Mesenchymal stem cell (in vitro differentiated cells and primary cell): ENCODE data around the gene TBC1D21.

Experiments used
- DNase-seq: peaks from one replicate; pipeline ENCODE4 v3.0.0-alpha.2; 2013
- H2AFZ ChIP-seq: one replicate; pipeline ENCODE4 v1.6.1; 2013; ENCODE audit warnings: low read depth, mild to moderate bottlenecking, control low read depth, inconsistent platforms, low read length, moderate library complexity
- H2AK5ac ChIP-seq: 2 replicates; pipeline ENCODE4 v1.6.1; 2013; ENCODE audit warnings: low read length, moderate library complexity, mild to moderate bottlenecking, inconsistent platforms; ENCODE audit not compliant: severe bottlenecking
- H2BK120ac ChIP-seq: one replicate; pipeline ENCODE4 v1.6.1; 2013; ENCODE audit warnings: low read depth, mild to moderate bottlenecking, inconsistent platforms, low read length, moderate library complexity
- H2BK12ac ChIP-seq, 2 experiments: one replicate each; pipeline ENCODE4 v1.6.1; 2013; ENCODE audit warnings: inconsistent platforms in 2 of 2, low read length in 2 of 2, mild to moderate bottlenecking in 2 of 2, moderate library complexity in 2 of 2, control low read depth in 1 of 2
- H2BK15ac ChIP-seq: one replicate; pipeline ENCODE4 v1.6.1; 2013; ENCODE audit warnings: mild to moderate bottlenecking, low read depth, inconsistent platforms; ENCODE audit not compliant: poor library complexity, severe bottlenecking
- H2BK5ac ChIP-seq: 2 replicates; pipeline ENCODE4 v1.6.1; 2013; ENCODE audit warnings: low read depth, mild to moderate bottlenecking, low read length, control low read depth, inconsistent platforms; ENCODE audit not compliant: poor library complexity, severe bottlenecking
- H3K14ac ChIP-seq, 2 experiments: one replicate each; pipeline ENCODE4 v1.6.1; 2013; ENCODE audit warnings: inconsistent platforms in 2 of 2, low read length in 2 of 2, control low read depth in 1 of 2, mild to moderate bottlenecking in 1 of 2, moderate library complexity in 1 of 2
- H3K18ac ChIP-seq, 2 experiments: one replicate each; pipeline ENCODE4 v1.6.1; 2013; ENCODE audit warnings: inconsistent platforms in 2 of 2, low read length in 2 of 2, control low read depth in 1 of 2, low read depth in 1 of 2, mild to moderate bottlenecking in 1 of 2
- H3K23ac ChIP-seq, 2 experiments: one replicate each; pipeline ENCODE4 v1.6.1; 2013; ENCODE audit warnings: inconsistent platforms in 2 of 2, low read length in 2 of 2, mild to moderate bottlenecking in 2 of 2, moderate library complexity in 2 of 2, control low read depth in 1 of 2
- H3K27ac ChIP-seq: 2 replicates; pipeline ENCODE4 v1.5.1; 2013; ENCODE audit warnings: mild to moderate bottlenecking, moderate library complexity, low read length, control low read depth, inconsistent platforms; ENCODE audit not compliant: poor library complexity, severe bottlenecking
- H3K27me3 ChIP-seq, 2 experiments: 2 replicates each; pipeline versions ENCODE4 v1.6.1 to v1.7.0; 2013; ENCODE audit warnings: low read length in 2 of 2, mild to moderate bottlenecking in 2 of 2, moderate library complexity in 2 of 2, control low read depth in 1 of 2, inconsistent platforms in 1 of 2; ENCODE audit not compliant: control insufficient read depth in 1 of 2, insufficient read depth in 1 of 2
- H3K36me3 ChIP-seq, 2 experiments: 2 replicates each; pipeline versions ENCODE4 v1.6.1 to v1.7.0; 2013; ENCODE audit warnings: low read length in 2 of 2, control low read depth in 1 of 2, inconsistent platforms in 1 of 2, low read depth in 1 of 2, mild to moderate bottlenecking in 1 of 2; ENCODE audit not compliant: insufficient read depth in 2 of 2, control insufficient read depth in 1 of 2
- H3K4ac ChIP-seq, 2 experiments: one replicate each; pipeline ENCODE4 v1.6.1; 2013; ENCODE audit warnings: inconsistent platforms in 2 of 2, low read length in 2 of 2, mild to moderate bottlenecking in 2 of 2, moderate library complexity in 2 of 2, control low read depth in 1 of 2, low read depth in 1 of 2
- H3K4me1 ChIP-seq: 2 replicates; pipeline ENCODE4 v1.6.1; 2013; ENCODE audit warnings: low read depth, low read length, control low read depth; ENCODE audit not compliant: control insufficient read depth, insufficient read depth
- H3K4me2 ChIP-seq: 2 replicates; pipeline ENCODE4 v1.6.1; 2013; ENCODE audit warnings: low read length, mild to moderate bottlenecking, inconsistent platforms; ENCODE audit not compliant: poor library complexity, severe bottlenecking
- H3K4me3 ChIP-seq, 2 experiments: 2 replicates each; pipeline versions ENCODE4 v1.5.1 to v1.7.0; 2013; ENCODE audit warnings: low read length in 2 of 2, mild to moderate bottlenecking in 2 of 2, control low read depth in 1 of 2, low read depth in 1 of 2; ENCODE audit not compliant: insufficient read depth in 1 of 2
- H3K79me1 ChIP-seq: replicated peaks from 2 replicates; pipeline ENCODE4 v1.6.1; 2013; ENCODE audit warnings: mild to moderate bottlenecking, control low read depth, low read length, inconsistent platforms; ENCODE audit not compliant: poor library complexity, severe bottlenecking
- H3K9ac ChIP-seq: 2 replicates; pipeline ENCODE4 v1.7.0; 2013; ENCODE audit warnings: mild to moderate bottlenecking, low read length, moderate library complexity
- H3K9me3 ChIP-seq: 2 replicates; pipeline ENCODE4 v1.7.0; 2013; ENCODE audit warnings: mild to moderate bottlenecking, low read length; ENCODE audit not compliant: control insufficient read depth
- H4K8ac ChIP-seq: one replicate; pipeline ENCODE4 v1.6.1; 2013; ENCODE audit warnings: inconsistent platforms, mild to moderate bottlenecking, low read length, moderate library complexity
- H4K91ac ChIP-seq: one replicate; pipeline ENCODE4 v1.6.1; 2013; ENCODE audit warnings: mild to moderate bottlenecking, low read length, inconsistent platforms
- WGBS: methylation state at CpG from one replicate; pipeline ENCODE4 v1.1.7; 2013; ENCODE audit warnings: mixed read lengths; 5-methylcytosine and 5-hydroxymethylcytosine counted together

Gene TBC1D21

GRCh38 chr15:73879426-73879825 lies 6.1 kb downstream of the TBC1D21 start:
- DNase-seq, result no peak
- no peak overlapping the region for H4K91ac ChIP-seq
- H3K27ac ChIP-seq, result no peak overlapping the region
- no peak overlapping the region for H2BK12ac ChIP-seq
- no peak overlapping the region for H3K9ac ChIP-seq
- no peak overlapping the region for H2BK15ac ChIP-seq
- H3K23ac ChIP-seq, result no peak overlapping the region
- H2AK5ac ChIP-seq, result no peak overlapping the region
- H3K36me3 ChIP-seq, result no peaks in the 10 kb centered on the region
- H3K4ac ChIP-seq, result no peak overlapping the region
- peaks cover 34 to 40% of the 10 kb centered on the region in 2 experiments for H3K27me3 ChIP-seq
- no peak overlapping the region for H2BK120ac ChIP-seq
- H4K8ac ChIP-seq, result no peak overlapping the region
- no peak overlapping the region for H2AFZ ChIP-seq
- H3K9me3 ChIP-seq, result no peaks in the 10 kb centered on the region
- 85% methylated on average over 2 of the region's 3 CpGs for WGBS
- no peak overlapping the region for H3K14ac ChIP-seq
- no peak overlapping the region for H3K4me2 ChIP-seq
- no peak overlapping the region for H3K4me3 ChIP-seq
- no peak overlapping the region for H2BK5ac ChIP-seq
- no peaks in the 10 kb centered on the region for H3K79me1 ChIP-seq
- H3K18ac ChIP-seq, result no peak overlapping the region
- no peaks in the 10 kb centered on the region for H3K4me1 ChIP-seq

- Histone ChIP-seq H2BK5ac (no peak overlapping the region), H3K23ac (no peak overlapping the region), H3K9ac (no peak overlapping the region), H2BK15ac (no peak overlapping the region), H3K9me3 (no peaks in the 10 kb centered on the region), H3K4me2 (no peak overlapping the region), H2BK12ac (no peak overlapping the region), H3K14ac (no peak overlapping the region), H3K36me3 (no peaks in the 10 kb centered on the region), H4K8ac (no peak overlapping the region), H3K4me3 (no peak overlapping the region), H3K79me1 (no peaks in the 10 kb centered on the region), H3K4ac (no peak overlapping the region), H2AK5ac (no peak overlapping the region), H2BK120ac (no peak overlapping the region), H3K27me3 (peaks cover 52% of the 10 kb centered on the region in 2 experiments), H3K27ac (no peak overlapping the region), H4K91ac (no peak overlapping the region), H3K4me1 (no peaks in the 10 kb centered on the region), H3K18ac (no peak overlapping the region), H2AFZ (no peak overlapping the region)
- WGBS, result 81% methylated on average over 12 of the region's 12 CpGs
- no peak for DNase-seq
These were observed 8.4 kb downstream of the TBC1D21 start for GRCh38 chr15:73881579-73882320.

GRCh38 chr15:73882761-73883419 lies 9.5 kb downstream of the TBC1D21 start:
- Histone ChIP-seq H3K4me3 (no peak overlapping the region), H2BK120ac (no peak overlapping the region), H2BK12ac (no peak overlapping the region), H3K4me2 (no peak overlapping the region), H3K4ac (no peak overlapping the region), H4K91ac (no peak overlapping the region), H3K36me3 (no peaks in the 10 kb centered on the region), H3K4me1 (no peaks in the 10 kb centered on the region), H2BK5ac (no peak overlapping the region), H3K27ac (no peak overlapping the region), H4K8ac (no peak overlapping the region), H3K27me3 (peaks cover 54 to 60% of the 10 kb centered on the region in 2 experiments), H2AK5ac (no peak overlapping the region), H3K14ac (no peak overlapping the region), H3K23ac (no peak overlapping the region), H3K79me1 (no peaks in the 10 kb centered on the region), H3K9me3 (no peaks in the 10 kb centered on the region), H2AFZ (no peak overlapping the region), H2BK15ac (no peak overlapping the region), H3K9ac (no peak overlapping the region), H3K18ac (no peak overlapping the region)
- no peak for DNase-seq
- WGBS, result 81% methylated on average over 10 of the region's 10 CpGs

- Histone ChIP-seq H2BK120ac (no peak overlapping the region), H3K4me1 (no peaks in the 10 kb centered on the region), H2AFZ (no peak overlapping the region), H3K9me3 (no peaks in the 10 kb centered on the region), H2BK12ac (no peak overlapping the region), H2BK5ac (no peak overlapping the region), H3K27ac (no peak overlapping the region), H3K4me2 (no peak overlapping the region), H4K91ac (no peak overlapping the region), H4K8ac (no peak overlapping the region), H2AK5ac (no peak overlapping the region), H3K4me3 (no peak overlapping the region), H3K18ac (no peak overlapping the region), H3K79me1 (no peaks in the 10 kb centered on the region), H3K36me3 (no peaks in the 10 kb centered on the region), H3K23ac (no peak overlapping the region), H2BK15ac (no peak overlapping the region), H3K9ac (no peak overlapping the region), H3K4ac (no peak overlapping the region), H3K14ac (no peak overlapping the region), H3K27me3 (peaks cover 65 to 72% of the 10 kb centered on the region in 2 experiments)
- DNase-seq, result no peak
- 75% methylated on average over 3 of the region's 3 CpGs for WGBS
These were observed 10.8 kb downstream of the TBC1D21 start for GRCh38 chr15:73884159-73884558.
